ENCODE measurements around the gene PAF1. TPM values are rescaled to one million over a fixed set of nuclear protein-coding genes. Genes with fewer than 3 reads are reported as not detected.

PAF1 gene
- total and polyA plus RNA-seq, 2 donors from 2014 or later = 37.1 to 54.0 TPM

GRCh38 chr19:39345956-39346355, 45.0 kb downstream of the PAF1 start:
- TF ChIP-seq, protein P1, sequence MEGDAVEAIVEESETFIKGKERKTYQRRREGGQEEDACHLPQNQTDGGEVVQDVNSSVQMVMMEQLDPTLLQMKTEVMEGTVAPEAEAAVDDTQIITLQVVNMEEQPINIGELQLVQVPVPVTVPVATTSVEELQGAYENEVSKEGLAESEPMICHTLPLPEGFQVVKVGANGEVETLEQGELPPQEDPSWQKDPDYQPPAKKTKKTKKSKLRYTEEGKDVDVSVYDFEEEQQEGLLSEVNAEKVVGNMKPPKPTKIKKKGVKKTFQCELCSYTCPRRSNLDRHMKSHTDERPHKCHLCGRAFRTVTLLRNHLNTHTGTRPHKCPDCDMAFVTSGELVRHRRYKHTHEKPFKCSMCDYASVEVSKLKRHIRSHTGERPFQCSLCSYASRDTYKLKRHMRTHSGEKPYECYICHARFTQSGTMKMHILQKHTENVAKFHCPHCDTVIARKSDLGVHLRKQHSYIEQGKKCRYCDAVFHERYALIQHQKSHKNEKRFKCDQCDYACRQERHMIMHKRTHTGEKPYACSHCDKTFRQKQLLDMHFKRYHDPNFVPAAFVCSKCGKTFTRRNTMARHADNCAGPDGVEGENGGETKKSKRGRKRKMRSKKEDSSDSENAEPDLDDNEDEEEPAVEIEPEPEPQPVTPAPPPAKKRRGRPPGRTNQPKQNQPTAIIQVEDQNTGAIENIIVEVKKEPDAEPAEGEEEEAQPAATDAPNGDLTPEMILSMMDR (IDR thresholded peaks at IDR 0.05; ENCODE audit: borderline replicate concordance, extremely low read depth, insufficient read depth) = no peak
- Histone ChIP-seq H3K27ac (ENCODE audit: low read depth in 2 of 2, low read length in 2 of 2) (no peak overlapping the region), H3K4me1 (ENCODE audit: control insufficient read depth in 2 of 3, insufficient read depth in 2 of 3, low read depth in 1 of 3, low read length in 3 of 3) (peaks cover under 1 to 5% (median under 1%) of the 10 kb centered on the region in 3 donors), H3K4me3 (ENCODE audit: low read length in 3 of 3) (no peak overlapping the region), H3K36me3 (ENCODE audit: control insufficient read depth in 2 of 3, insufficient read depth in 3 of 3, low read length in 3 of 3) (peaks cover 0 to 5% (median 0%) of the 10 kb centered on the region in 3 donors), H3K27me3 (ENCODE audit: control insufficient read depth, insufficient read depth, low read length) (no peaks in the 10 kb centered on the region), H3K9me3 (ENCODE audit: control insufficient read depth in 2 of 3, insufficient read depth in 1 of 3, low read length in 3 of 3) (no peaks in the 10 kb centered on the region), H3K9ac (ENCODE audit: low read length in 3 of 3) (no peak overlapping the region)
- intact Hi-C loops (cut with DNase I) = no loop called here
- FAIRE-seq (no peak), DNase-seq (no peak)

DNA sequence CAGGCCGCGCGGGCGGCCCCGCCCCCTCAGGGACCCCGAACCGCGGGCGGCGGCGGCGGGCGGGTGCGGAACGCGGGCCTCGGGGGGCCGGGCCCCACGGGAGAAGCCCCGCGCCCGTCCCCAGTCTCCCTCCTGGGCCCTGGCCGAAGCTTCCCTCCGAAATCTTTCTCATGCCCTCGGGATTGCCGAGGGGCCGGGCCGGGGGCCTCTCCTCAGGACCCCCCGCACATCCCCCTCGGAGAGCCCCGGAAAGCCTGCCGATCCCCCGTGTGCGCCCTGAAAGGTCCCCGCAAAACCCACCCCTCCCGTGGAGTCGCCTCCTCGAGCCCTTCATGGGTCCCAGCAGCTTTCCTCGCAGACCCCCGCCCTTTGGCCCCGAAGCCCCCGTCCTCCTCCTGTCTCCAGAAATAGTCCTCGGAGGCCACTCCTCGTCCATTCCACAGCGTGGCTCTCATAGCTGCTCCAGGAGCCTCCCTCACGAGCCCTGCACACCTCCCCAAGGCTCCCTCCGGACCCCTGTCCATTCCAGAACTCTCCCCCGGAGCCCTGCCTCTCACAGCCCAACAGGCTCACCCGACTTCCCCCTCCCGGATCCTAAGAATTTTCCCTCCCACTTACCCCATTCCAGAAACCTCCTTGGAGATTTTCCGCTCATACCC, 48.1 kb downstream of the PAF1 start:
- Histone ChIP-seq H3K27ac (ENCODE audit: low read depth in 2 of 2, low read length in 2 of 2) (peak overlapping the region; percentile 57 to 67), H3K4me3 (ENCODE audit: low read length in 3 of 3) (peak overlapping the region; percentile 50 to 78 (median 69)), H3K27me3 (ENCODE audit: control insufficient read depth, insufficient read depth, low read length) (no peaks in the 10 kb centered on the region), H3K36me3 (ENCODE audit: control insufficient read depth in 2 of 3, insufficient read depth in 3 of 3, low read length in 3 of 3) (no peaks in the 10 kb centered on the region), H3K4me1 (ENCODE audit: control insufficient read depth in 2 of 3, insufficient read depth in 2 of 3, low read depth in 1 of 3, low read length in 3 of 3) (peaks cover 4 to 10% (median 4%) of the 10 kb centered on the region in 3 donors), H3K9me3 (ENCODE audit: control insufficient read depth in 2 of 3, insufficient read depth in 1 of 3, low read length in 3 of 3) (no peaks in the 10 kb centered on the region), H3K9ac (ENCODE audit: low read length in 3 of 3) (peak overlapping the region; percentile 49 to 75 (median 74))
- intact Hi-C loops (cut with DNase I) = no loop called here
- no peak for FAIRE-seq
- TF ChIP-seq, protein P1 (IDR thresholded peaks at IDR 0.05; ENCODE audit: borderline replicate concordance, extremely low read depth, insufficient read depth) = no peak
- peak; percentile 21 to 84 (median 57) for DNase-seq

DNA sequence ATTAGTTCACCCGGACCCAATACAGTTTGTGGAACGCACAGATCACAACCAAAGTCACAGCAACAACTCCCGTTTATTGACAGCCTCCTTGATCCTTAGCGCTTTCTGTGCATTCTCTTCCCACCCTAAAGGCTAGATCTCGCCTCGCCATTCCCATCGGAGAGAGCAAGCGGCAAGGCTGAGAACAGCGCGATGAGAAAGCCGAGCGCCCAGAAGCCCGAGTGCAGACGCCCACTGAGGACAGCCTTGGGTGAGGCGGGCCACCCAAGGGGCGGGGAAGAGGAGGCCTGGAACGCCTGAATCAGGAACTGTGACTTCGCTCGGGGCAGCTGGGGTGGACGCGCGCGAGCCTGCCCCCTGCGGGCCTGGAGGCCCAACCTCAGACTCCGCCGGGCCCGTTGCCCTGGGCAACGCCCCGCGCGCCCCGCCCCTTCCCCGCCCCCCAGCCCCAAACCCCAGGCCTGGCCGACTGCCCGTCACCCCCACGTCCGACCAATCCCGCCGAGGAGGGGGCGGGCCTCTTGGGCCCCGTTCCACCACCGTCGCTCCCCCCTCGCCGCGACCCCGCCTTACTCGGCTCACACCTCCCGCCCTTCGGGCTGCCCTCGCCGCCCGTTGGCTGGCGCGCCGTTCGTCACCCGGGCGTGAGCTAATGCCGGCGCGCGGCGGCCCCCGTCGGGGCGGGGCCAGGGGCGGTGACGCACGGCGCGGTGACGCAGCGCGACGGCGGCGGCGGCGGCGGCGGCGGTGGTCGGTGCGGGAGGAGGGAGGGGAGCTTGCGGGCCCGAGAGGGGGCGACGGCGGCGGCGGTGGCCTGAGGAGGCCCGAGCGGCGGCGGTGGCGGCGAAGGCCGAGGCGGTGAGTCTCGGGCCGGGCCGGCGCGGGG, 48.9 kb downstream of the PAF1 start, which contains the start of gene SAMD4B:
Gene SAMD4B (plus strand): TSS at position 703 of the 886 bp plus-strand sequence. CDS start 14,473 bp downstream, outside the sequence.
- Histone ChIP-seq H3K9me3 (ENCODE audit: control insufficient read depth in 2 of 3, insufficient read depth in 1 of 3, low read length in 3 of 3) (no peaks in the 10 kb centered on the region), H3K36me3 (ENCODE audit: control insufficient read depth in 2 of 3, insufficient read depth in 3 of 3, low read length in 3 of 3) (no peaks in the 10 kb centered on the region), H3K4me3 (ENCODE audit: low read length in 3 of 3) (peak within 1 kb of the TSS; percentile 86 to 99 (median 93)), H3K27me3 (ENCODE audit: control insufficient read depth, insufficient read depth, low read length) (no peaks in the 10 kb centered on the region), H3K27ac (ENCODE audit: low read depth in 2 of 2, low read length in 2 of 2) (peak within 1 kb of the TSS; percentile 72 to 80), H3K4me1 (ENCODE audit: control insufficient read depth in 2 of 3, insufficient read depth in 2 of 3, low read depth in 1 of 3, low read length in 3 of 3) (peaks cover 4 to 10% (median 4%) of the 10 kb centered on the region in 3 donors), H3K9ac (ENCODE audit: low read length in 3 of 3) (peak within 1 kb of the TSS; percentile 87 to 95 (median 94))
- FAIRE-seq (no peak), DNase-seq (peak; percentile 99 to 100 (median 99))
- TF ChIP-seq, protein P1 (IDR thresholded peaks at IDR 0.05; ENCODE audit: borderline replicate concordance, extremely low read depth, insufficient read depth) = peak; percentile 81
- intact Hi-C loops (cut with DNase I) = no loop called here

All from kidney (tissue), 14 donors.